ENCODE results near the gene BICDL1.

DNA sequence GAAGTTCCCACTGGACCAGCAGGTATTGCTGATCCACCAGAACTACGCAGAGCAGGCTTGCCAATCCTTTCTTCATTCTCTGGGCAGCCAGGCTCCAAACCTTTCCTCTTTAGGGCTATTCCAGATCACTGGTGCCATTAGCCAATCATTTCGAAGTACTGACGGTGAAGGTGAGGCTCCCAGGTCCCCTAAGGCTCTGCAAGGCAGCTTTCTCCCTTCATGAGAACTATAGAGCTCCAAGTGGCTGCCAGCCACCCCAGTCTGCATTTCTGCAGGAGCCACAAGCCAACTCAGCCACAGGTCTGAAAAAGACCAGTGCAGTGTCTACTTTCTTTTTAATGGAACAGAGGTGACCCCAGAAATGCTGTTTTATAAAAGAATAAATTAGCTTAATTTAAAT lies 78.9 kb downstream of the BICDL1 start:
- TF ChIP-seq, protein P1, sequence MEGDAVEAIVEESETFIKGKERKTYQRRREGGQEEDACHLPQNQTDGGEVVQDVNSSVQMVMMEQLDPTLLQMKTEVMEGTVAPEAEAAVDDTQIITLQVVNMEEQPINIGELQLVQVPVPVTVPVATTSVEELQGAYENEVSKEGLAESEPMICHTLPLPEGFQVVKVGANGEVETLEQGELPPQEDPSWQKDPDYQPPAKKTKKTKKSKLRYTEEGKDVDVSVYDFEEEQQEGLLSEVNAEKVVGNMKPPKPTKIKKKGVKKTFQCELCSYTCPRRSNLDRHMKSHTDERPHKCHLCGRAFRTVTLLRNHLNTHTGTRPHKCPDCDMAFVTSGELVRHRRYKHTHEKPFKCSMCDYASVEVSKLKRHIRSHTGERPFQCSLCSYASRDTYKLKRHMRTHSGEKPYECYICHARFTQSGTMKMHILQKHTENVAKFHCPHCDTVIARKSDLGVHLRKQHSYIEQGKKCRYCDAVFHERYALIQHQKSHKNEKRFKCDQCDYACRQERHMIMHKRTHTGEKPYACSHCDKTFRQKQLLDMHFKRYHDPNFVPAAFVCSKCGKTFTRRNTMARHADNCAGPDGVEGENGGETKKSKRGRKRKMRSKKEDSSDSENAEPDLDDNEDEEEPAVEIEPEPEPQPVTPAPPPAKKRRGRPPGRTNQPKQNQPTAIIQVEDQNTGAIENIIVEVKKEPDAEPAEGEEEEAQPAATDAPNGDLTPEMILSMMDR (IDR thresholded peaks at IDR 0.05; ENCODE audit: insufficient read depth, low read length), result no peak
- TF ChIP-seq POLR2AphosphoS5 (IDR thresholded peaks at IDR 0.05; ENCODE audit: low read depth), result no peak
- TF ChIP-seq, protein P2, sequence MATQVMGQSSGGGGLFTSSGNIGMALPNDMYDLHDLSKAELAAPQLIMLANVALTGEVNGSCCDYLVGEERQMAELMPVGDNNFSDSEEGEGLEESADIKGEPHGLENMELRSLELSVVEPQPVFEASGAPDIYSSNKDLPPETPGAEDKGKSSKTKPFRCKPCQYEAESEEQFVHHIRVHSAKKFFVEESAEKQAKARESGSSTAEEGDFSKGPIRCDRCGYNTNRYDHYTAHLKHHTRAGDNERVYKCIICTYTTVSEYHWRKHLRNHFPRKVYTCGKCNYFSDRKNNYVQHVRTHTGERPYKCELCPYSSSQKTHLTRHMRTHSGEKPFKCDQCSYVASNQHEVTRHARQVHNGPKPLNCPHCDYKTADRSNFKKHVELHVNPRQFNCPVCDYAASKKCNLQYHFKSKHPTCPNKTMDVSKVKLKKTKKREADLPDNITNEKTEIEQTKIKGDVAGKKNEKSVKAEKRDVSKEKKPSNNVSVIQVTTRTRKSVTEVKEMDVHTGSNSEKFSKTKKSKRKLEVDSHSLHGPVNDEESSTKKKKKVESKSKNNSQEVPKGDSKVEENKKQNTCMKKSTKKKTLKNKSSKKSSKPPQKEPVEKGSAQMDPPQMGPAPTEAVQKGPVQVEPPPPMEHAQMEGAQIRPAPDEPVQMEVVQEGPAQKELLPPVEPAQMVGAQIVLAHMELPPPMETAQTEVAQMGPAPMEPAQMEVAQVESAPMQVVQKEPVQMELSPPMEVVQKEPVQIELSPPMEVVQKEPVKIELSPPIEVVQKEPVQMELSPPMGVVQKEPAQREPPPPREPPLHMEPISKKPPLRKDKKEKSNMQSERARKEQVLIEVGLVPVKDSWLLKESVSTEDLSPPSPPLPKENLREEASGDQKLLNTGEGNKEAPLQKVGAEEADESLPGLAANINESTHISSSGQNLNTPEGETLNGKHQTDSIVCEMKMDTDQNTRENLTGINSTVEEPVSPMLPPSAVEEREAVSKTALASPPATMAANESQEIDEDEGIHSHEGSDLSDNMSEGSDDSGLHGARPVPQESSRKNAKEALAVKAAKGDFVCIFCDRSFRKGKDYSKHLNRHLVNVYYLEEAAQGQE (IDR thresholded peaks at IDR 0.05; ENCODE audit: insufficient replicate concordance, low read depth), result no peak
